GM21447 (cell line): Measurements from ENCODE around the gene ABO.
"Not testable (repeated sequence)": the region's sequence is repeated elsewhere in the genome, so short reads cannot be mapped to it uniquely, and the experiment has no call there.

Experiments used
- ATAC-seq: cut with Tn5 transposase; IDR thresholded peaks from one replicate; pipeline ENCODE4 v1.9.1; 2021; ENCODE audit not compliant: unreplicated experiment

The ABO gene

DNA sequence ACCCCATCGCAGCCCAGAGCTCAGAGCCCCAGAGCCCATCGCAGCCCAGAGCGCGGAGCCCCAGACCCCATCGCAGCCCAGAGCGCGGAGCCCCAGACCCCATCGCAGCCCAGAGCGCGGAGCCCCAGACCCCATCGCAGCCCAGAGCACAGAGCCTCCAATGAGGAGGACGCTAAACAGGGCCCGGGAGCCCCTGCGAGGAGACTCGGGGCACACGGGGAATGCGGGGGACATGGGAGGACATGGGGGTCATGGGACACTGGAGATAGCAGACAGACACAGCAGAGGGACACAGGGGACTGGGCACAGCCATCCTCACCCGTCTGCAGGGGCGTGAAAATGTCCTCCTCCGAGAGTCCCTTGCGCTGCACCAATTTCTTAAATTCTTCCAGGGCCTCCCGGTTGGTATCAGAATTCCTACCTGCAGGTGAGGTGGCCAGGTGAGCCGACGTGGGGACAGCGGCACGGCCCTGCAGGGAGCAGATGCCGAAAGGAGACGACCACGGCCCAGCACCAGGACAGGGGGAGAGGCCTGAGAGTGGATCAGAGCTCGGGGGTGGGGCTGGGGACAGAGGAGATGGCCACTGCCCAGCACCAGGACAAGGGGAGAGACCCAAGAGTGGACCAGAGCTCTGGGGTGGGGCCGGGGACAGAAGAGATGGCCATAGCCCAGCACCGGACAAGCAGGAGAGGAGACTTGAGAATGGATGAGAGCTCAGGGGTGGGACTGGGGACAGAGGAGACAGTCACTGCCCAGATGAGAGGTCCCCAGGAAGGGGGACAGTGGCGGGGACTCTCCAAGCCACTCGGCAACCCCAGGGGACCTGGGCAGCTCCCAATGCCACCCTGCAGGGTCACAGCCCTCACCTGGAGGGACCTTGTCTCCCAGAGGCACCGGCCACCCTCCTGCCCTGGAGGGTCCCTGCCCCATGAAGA lies 68.7 kb downstream of the ABO start:
- ATAC-seq: no peak

DNA sequence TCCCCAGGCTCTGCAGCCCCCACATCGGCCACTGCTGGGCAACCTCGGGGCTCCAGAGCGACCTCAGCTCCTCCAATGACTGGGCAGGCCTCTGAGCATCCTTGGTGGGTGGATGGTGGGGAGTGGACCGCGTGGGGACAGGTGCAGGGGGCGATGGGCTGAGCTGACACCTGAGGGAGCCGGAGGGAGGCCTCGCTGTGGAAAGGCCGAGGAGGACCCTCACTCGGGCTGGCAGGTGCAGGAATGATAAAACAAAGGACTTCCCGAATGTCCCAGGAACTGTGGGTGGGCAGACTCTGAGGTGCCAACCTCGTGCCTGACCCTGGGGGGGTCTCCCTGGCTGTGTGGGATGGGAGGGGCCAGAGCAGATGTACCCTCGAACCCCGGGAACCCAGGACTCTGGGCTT lies 69.5 kb downstream of the ABO start:
- ATAC-seq: not testable (repeated sequence)
